SK-N-SH treated with all-trans-retinoic acid at 6 μM for 48 hours (cell line): Measurements from ENCODE around the gene TAPT1.

Experiments used
- ARNTL ChIP-seq: fragments of 450-650 bp; formaldehyde crosslinking; IDR thresholded peaks from 2 replicates; pipeline ENCODE4 v1.5.0; 2020; ENCODE audit warnings: low read depth, mild to moderate bottlenecking, moderate library complexity, borderline replicate concordance
- BACH2 ChIP-seq: fragments of 250-450 bp; sonication (Bioruptor Pico); IDR thresholded peaks from 2 replicates; pipeline ENCODE4 v1.9.0; 2021; ENCODE audit warnings: mild to moderate bottlenecking, borderline replicate concordance
- CREB5 ChIP-seq: fragments of 250-450 bp; sonication (Bioruptor Pico); IDR thresholded peaks from 2 replicates; pipeline ENCODE4 v1.5.1; 2020; ENCODE audit warnings: low read depth, mild to moderate bottlenecking, moderate library complexity
- CSRNP3 ChIP-seq: fragments of 250-450 bp; sonication (Bioruptor Pico); IDR thresholded peaks from 2 replicates; pipeline ENCODE4 v1.5.1; 2021; ENCODE audit warnings: mild to moderate bottlenecking, moderate library complexity
- GLIS3 ChIP-seq: fragments of 250-450 bp; sonication (Bioruptor Pico); IDR thresholded peaks from 2 replicates; pipeline ENCODE4 v1.5.0; 2020; ENCODE audit warnings: mild to moderate bottlenecking, moderate library complexity
- PATZ1 ChIP-seq: fragments of 250-450 bp; sonication (Bioruptor Pico); IDR thresholded peaks from 2 replicates; pipeline ENCODE4 v1.8.0; 2020; ENCODE audit warnings: mild to moderate bottlenecking, moderate library complexity, borderline replicate concordance
- PPARA ChIP-seq: fragments of 250-450 bp; sonication (Bioruptor Pico); IDR thresholded peaks from 2 replicates; pipeline ENCODE4 v1.5.0; 2020; ENCODE audit warnings: mild to moderate bottlenecking, borderline replicate concordance
- ZC3H10 ChIP-seq: fragments of 250-450 bp; sonication (Bioruptor Pico); IDR thresholded peaks from 2 replicates; pipeline ENCODE4 v1.5.1; 2021; ENCODE audit warnings: mild to moderate bottlenecking, moderate library complexity
- ZFP3 ChIP-seq: fragments of 250-450 bp; sonication (Bioruptor Pico); IDR thresholded peaks from 2 replicates; pipeline ENCODE4 v1.5.0; 2020; ENCODE audit warnings: mild to moderate bottlenecking, moderate library complexity

- TF ChIP-seq ARNTL (no peak), PATZ1 (CRISPR knock-in tag) (no peak), ZC3H10 (CRISPR knock-in tag) (no peak), ZFP3 (no peak), CREB5 (CRISPR knock-in tag) (no peak), BACH2 (no peak), PPARA (CRISPR knock-in tag) (no peak), CSRNP3 (no peak), GLIS3 (no peak)
Measured at GRCh38 chr4:16264798-16265197, 38.5 kb upstream of the TAPT1 start.
